ENCODE results near the gene DMD.

DMD gene

GRCh38 chrX:31603411-31604120 is 1607.8 kb downstream of the DMD start:
- no peaks in the 10 kb centered on the region for H3K9me3 ChIP-seq (replicated peaks; ENCODE audit: insufficient read depth, low read length)
- H3K4me3 ChIP-seq (ENCODE audit: low read length): no peak overlapping the region
- H3K9ac ChIP-seq (ENCODE audit: low read length): no peak overlapping the region
- no peaks in the 10 kb centered on the region for H3K27me3 ChIP-seq (replicated peaks; ENCODE audit: insufficient read depth, low read length)
- H3K27ac ChIP-seq (ENCODE audit: low read length): no peak overlapping the region
- H3K4me1 ChIP-seq (ENCODE audit: low read length): no peaks in the 10 kb centered on the region
- no peaks in the 10 kb centered on the region for H3K36me3 ChIP-seq (replicated peaks; ENCODE audit: insufficient read depth, low read length)
- no peak for DNase-seq
- H4K20me1 ChIP-seq (ENCODE audit: insufficient read depth, low read length): no peaks in the 10 kb centered on the region
- no peaks in the 10 kb centered on the region for H3F3A ChIP-seq (ENCODE audit: insufficient read depth, low read length)
- TF ChIP-seq EZH2phosphoT487 (IDR thresholded peaks at IDR 0.05; ENCODE audit: low read length): no peak
- no peak for TF ChIP-seq EZH2 (optimal IDR thresholded peaks at IDR 0.05; ENCODE audit: low read depth, low read length)
- H3K79me2 ChIP-seq (ENCODE audit: low read length): no peaks in the 10 kb centered on the region
- no peaks in the 10 kb centered on the region for H3K9me2 ChIP-seq (replicated peaks; ENCODE audit: insufficient read depth, low read length)
- H3K4me2 ChIP-seq (ENCODE audit: low read depth, low read length): no peak overlapping the region
- H2AFZ ChIP-seq (ENCODE audit: low read length): no peak overlapping the region

- Histone ChIP-seq H3K9ac (ENCODE audit: low read length) (no peak overlapping the region), H3F3A (ENCODE audit: insufficient read depth, low read length) (no peaks in the 10 kb centered on the region), H3K27ac (ENCODE audit: low read length) (no peak overlapping the region), H3K9me3 (replicated peaks; ENCODE audit: insufficient read depth, low read length) (no peaks in the 10 kb centered on the region), H4K20me1 (ENCODE audit: insufficient read depth, low read length) (no peaks in the 10 kb centered on the region), H3K4me2 (ENCODE audit: low read depth, low read length) (no peak overlapping the region), H3K4me1 (ENCODE audit: low read length) (no peaks in the 10 kb centered on the region), H3K27me3 (replicated peaks; ENCODE audit: insufficient read depth, low read length) (no peaks in the 10 kb centered on the region), H2AFZ (ENCODE audit: low read length) (no peak overlapping the region), H3K9me2 (replicated peaks; ENCODE audit: insufficient read depth, low read length) (no peaks in the 10 kb centered on the region), H3K4me3 (ENCODE audit: low read length) (no peak overlapping the region), H3K36me3 (replicated peaks; ENCODE audit: insufficient read depth, low read length) (no peaks in the 10 kb centered on the region), H3K79me2 (ENCODE audit: low read length) (no peaks in the 10 kb centered on the region)
- no peak for DNase-seq
- no peak for TF ChIP-seq CTCF (IDR thresholded peaks at IDR 0.05; ENCODE audit: low read length)
- TF ChIP-seq EZH2 (optimal IDR thresholded peaks at IDR 0.05; ENCODE audit: low read depth, low read length): no peak
Observed at GRCh38 chrX:31600823-31601222, 1610.5 kb downstream of the DMD start.

GRCh38 chrX:31593353-31593752 is 1618.0 kb downstream of the DMD start:
- no peak for DNase-seq
- Histone ChIP-seq H2AFZ (ENCODE audit: low read length) (no peak overlapping the region), H3K9me3 (replicated peaks; ENCODE audit: insufficient read depth, low read length) (no peaks in the 10 kb centered on the region), H3K27ac (ENCODE audit: low read length) (no peak overlapping the region), H3K27me3 (replicated peaks; ENCODE audit: insufficient read depth, low read length) (no peaks in the 10 kb centered on the region), H3K4me3 (ENCODE audit: low read length) (no peak overlapping the region), H3K4me1 (ENCODE audit: low read length) (no peaks in the 10 kb centered on the region), H3K9ac (ENCODE audit: low read length) (no peak overlapping the region), H3F3A (ENCODE audit: insufficient read depth, low read length) (no peaks in the 10 kb centered on the region), H3K36me3 (replicated peaks; ENCODE audit: insufficient read depth, low read length) (no peaks in the 10 kb centered on the region), H4K20me1 (ENCODE audit: insufficient read depth, low read length) (no peaks in the 10 kb centered on the region), H3K4me2 (ENCODE audit: low read depth, low read length) (no peak overlapping the region), H3K9me2 (replicated peaks; ENCODE audit: insufficient read depth, low read length) (no peaks in the 10 kb centered on the region), H3K79me2 (ENCODE audit: low read length) (no peaks in the 10 kb centered on the region)
- TF ChIP-seq EZH2phosphoT487 (IDR thresholded peaks at IDR 0.05; ENCODE audit: low read length): no peak
- no peak for TF ChIP-seq CTCF (IDR thresholded peaks at IDR 0.05; ENCODE audit: low read length)

GRCh38 chrX:31591355-31591754 is 1620.0 kb downstream of the DMD start:
- Histone ChIP-seq H4K20me1 (ENCODE audit: insufficient read depth, low read length) (no peaks in the 10 kb centered on the region), H2AFZ (ENCODE audit: low read length) (no peak overlapping the region), H3K36me3 (replicated peaks; ENCODE audit: insufficient read depth, low read length) (no peaks in the 10 kb centered on the region), H3K27ac (ENCODE audit: low read length) (no peak overlapping the region), H3K4me2 (ENCODE audit: low read depth, low read length) (no peak overlapping the region), H3K4me1 (ENCODE audit: low read length) (no peaks in the 10 kb centered on the region), H3K4me3 (ENCODE audit: low read length) (no peak overlapping the region), H3F3A (ENCODE audit: insufficient read depth, low read length) (no peaks in the 10 kb centered on the region), H3K9me3 (replicated peaks; ENCODE audit: insufficient read depth, low read length) (no peaks in the 10 kb centered on the region), H3K9me2 (replicated peaks; ENCODE audit: insufficient read depth, low read length) (no peaks in the 10 kb centered on the region), H3K27me3 (replicated peaks; ENCODE audit: insufficient read depth, low read length) (no peaks in the 10 kb centered on the region), H3K79me2 (ENCODE audit: low read length) (no peaks in the 10 kb centered on the region), H3K9ac (ENCODE audit: low read length) (no peak overlapping the region)
- no peak for TF ChIP-seq EZH2phosphoT487 (IDR thresholded peaks at IDR 0.05; ENCODE audit: low read length)
- TF ChIP-seq EZH2 (optimal IDR thresholded peaks at IDR 0.05; ENCODE audit: low read depth, low read length): no peak
- TF ChIP-seq CTCF (IDR thresholded peaks at IDR 0.05; ENCODE audit: low read length): no peak
- no peak for DNase-seq

Measured in MM.1S (cell line).